Mesothelial cell of epicardium (in vitro differentiated cells): ENCODE results near the gene GMCL2. TPM values are rescaled to one million over a fixed set of nuclear protein-coding genes. Genes with fewer than 3 reads are reported as not detected.

Experiments used
- DNase-seq, 2 experiments: peaks; one replicate each; pipeline ENCODE4 v3.0.0; 2021; ENCODE audit warnings: low spot score in 2 of 2; ENCODE audit not compliant: unreplicated experiment in 2 of 2
- H3K27ac Mint-ChIP-seq: 2 replicates; pipeline ENCODE4 v1.8.0; 2021; ENCODE audit warnings: mixed read lengths
- H3K27me3 Mint-ChIP-seq: 2 replicates; pipeline ENCODE4 v1.8.0; 2021; ENCODE audit warnings: low read depth, mixed read lengths
- H3K36me3 Mint-ChIP-seq: 2 replicates; pipeline ENCODE4 v1.8.0; 2021; ENCODE audit warnings: mixed read lengths
- H3K4me1 Mint-ChIP-seq: 2 replicates; pipeline ENCODE4 v1.8.0; 2021; ENCODE audit warnings: mixed read lengths
- H3K4me3 Mint-ChIP-seq: 2 replicates; pipeline ENCODE4 v1.8.0; 2021; ENCODE audit warnings: mild to moderate bottlenecking, moderate library complexity, mixed read lengths
- H3K9me3 Mint-ChIP-seq: 2 replicates; pipeline ENCODE4 v1.8.0; 2021; ENCODE audit warnings: mixed read lengths
- total RNA-seq: library from RNA; stranded (reverse); gene quantifications from 3 replicates; pipeline ENCODE4 v1.2.1, GENCODE V29; 2021
- TF ChIP-seq, protein P1 (sequence below): fragments of 200-600 bp; sonication (generic); IDR thresholded peaks from one replicate; pipeline ENCODE4 v1.5.0; 2021; ENCODE audit warnings: antibody characterized with exemption; ENCODE audit not compliant: unreplicated experiment

GMCL2 gene
- total RNA-seq, 1 donor from 2014 or later = not detected

GRCh38 chr5:178155065-178155464 lies 32.1 kb downstream of the GMCL2 start:
- no peak for DNase-seq
- H3K27ac Mint-ChIP-seq = no peak overlapping the region
- no peaks in the 10 kb centered on the region for H3K9me3 Mint-ChIP-seq
- H3K36me3 Mint-ChIP-seq = peaks cover 7% of the 10 kb centered on the region
- TF ChIP-seq, protein P1, sequence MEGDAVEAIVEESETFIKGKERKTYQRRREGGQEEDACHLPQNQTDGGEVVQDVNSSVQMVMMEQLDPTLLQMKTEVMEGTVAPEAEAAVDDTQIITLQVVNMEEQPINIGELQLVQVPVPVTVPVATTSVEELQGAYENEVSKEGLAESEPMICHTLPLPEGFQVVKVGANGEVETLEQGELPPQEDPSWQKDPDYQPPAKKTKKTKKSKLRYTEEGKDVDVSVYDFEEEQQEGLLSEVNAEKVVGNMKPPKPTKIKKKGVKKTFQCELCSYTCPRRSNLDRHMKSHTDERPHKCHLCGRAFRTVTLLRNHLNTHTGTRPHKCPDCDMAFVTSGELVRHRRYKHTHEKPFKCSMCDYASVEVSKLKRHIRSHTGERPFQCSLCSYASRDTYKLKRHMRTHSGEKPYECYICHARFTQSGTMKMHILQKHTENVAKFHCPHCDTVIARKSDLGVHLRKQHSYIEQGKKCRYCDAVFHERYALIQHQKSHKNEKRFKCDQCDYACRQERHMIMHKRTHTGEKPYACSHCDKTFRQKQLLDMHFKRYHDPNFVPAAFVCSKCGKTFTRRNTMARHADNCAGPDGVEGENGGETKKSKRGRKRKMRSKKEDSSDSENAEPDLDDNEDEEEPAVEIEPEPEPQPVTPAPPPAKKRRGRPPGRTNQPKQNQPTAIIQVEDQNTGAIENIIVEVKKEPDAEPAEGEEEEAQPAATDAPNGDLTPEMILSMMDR = no peak
- H3K27me3 Mint-ChIP-seq = peaks cover 3% of the 10 kb centered on the region
- peaks cover 12% of the 10 kb centered on the region for H3K4me1 Mint-ChIP-seq
- no peak overlapping the region for H3K4me3 Mint-ChIP-seq

DNA sequence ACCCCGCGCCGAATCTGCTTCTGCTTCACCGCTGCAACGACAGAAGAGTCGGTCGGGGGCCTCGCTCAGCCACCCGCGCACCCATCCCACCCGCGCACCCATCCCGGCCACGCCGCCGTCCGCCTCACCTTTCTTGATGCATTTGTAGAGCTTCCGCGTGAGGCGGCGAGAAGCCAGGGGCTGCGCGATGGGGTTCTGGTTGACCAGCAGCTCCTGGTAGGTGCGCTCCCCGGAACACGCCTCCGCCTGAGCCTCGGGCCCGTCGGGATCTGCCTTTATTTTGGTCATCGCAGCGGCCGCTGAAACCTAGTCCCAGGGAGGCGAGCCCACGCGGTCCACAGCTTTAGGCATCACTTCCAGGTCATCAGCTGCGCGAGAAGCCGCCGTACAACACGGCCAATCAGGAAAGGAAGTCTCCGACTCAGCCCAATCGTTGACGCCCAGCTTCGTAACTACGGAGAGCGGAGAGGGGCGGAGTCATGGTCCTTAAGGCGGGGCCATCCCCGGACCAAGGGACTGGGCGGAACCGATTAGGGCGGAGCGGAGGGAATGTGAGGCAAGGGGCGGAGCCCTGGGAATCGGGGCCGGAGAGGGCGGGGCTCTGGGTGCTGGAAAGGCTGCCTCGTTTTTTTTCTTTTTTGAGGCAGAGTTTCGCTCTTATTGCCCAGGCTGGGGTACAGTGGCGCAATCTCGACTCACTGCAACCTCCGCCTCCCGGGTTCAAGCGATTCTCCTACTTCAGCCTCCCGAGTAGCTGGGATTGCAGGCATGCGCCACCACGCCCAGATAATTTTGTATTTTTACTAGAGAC lies 33.4 kb downstream of the GMCL2 start, which contains the start of gene NHP2:
TSS of gene NHP2 (minus strand) at position 356 of the 811 bp plus-strand sequence. CDS start at position 288, 68 bp downstream.
- H3K27ac Mint-ChIP-seq = peak within 1 kb of the TSS; percentile 95
- H3K4me1 Mint-ChIP-seq = peaks cover 12% of the 10 kb centered on the region
- H3K4me3 Mint-ChIP-seq = peak within 1 kb of the TSS; percentile 96
- TF ChIP-seq, protein P1 = no peak
- H3K9me3 Mint-ChIP-seq = no peaks in the 10 kb centered on the region
- H3K27me3 Mint-ChIP-seq = no peaks in the 10 kb centered on the region
- peak; percentile 97 to 99 for DNase-seq
- H3K36me3 Mint-ChIP-seq = peaks cover 7% of the 10 kb centered on the region

GRCh38 chr5:178152491-178153444 lies 34.4 kb downstream of the GMCL2 start:
- no peak for DNase-seq
- Mint-ChIP-seq H3K27me3 (no peaks in the 10 kb centered on the region), H3K4me3 (peak overlapping the region; percentile 96), H3K4me1 (peaks cover 12% of the 10 kb centered on the region), H3K9me3 (no peaks in the 10 kb centered on the region), H3K36me3 (peaks cover 11% of the 10 kb centered on the region), H3K27ac (peak overlapping the region; percentile 95)
- TF ChIP-seq, protein P1 = no peak

GRCh38 chr5:178150977-178151734 lies 36.0 kb downstream of the GMCL2 start:
- H3K4me1 Mint-ChIP-seq = peaks cover 12% of the 10 kb centered on the region
- H3K4me3 Mint-ChIP-seq = peak overlapping the region; percentile 28
- H3K9me3 Mint-ChIP-seq = no peaks in the 10 kb centered on the region
- TF ChIP-seq, protein P1 = no peak
- no peak for DNase-seq
- H3K36me3 Mint-ChIP-seq = peaks cover 16% of the 10 kb centered on the region
- H3K27ac Mint-ChIP-seq = no peak overlapping the region
- no peaks in the 10 kb centered on the region for H3K27me3 Mint-ChIP-seq
